ENCODE data around the gene CHADL. TPM values are rescaled to one million over a fixed set of nuclear protein-coding genes. Genes with fewer than 3 reads are reported as not detected.

Gene CHADL
- total and polyA plus RNA-seq, 2 experiments from 2014 or later = 1.8 to 3.3 TPM

DNA sequence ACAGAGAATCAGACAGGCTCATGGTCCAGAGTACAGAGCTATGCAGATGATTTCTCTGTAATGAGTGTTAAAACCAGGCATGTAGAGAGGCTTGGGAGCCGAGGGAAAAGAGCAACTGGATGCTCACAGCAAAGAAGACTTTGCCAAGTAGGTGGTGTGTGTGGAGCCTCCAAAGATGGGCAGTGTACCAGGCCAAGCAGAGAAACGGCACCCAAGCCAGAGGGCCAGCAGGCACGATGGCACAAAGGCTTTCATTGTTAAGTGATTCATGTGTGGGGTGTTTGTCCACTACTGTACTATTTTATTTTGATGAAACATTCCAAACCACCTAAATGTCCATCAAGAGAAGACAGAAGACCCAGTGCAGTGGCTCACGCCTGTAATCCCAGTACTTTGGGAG lies 34.1 kb upstream of the CHADL start:
- Histone ChIP-seq H3K27ac (no peak overlapping the region), H3K27me3 (no peaks in the 10 kb centered on the region), H3K4me1 (ENCODE audit: low read depth) (no peaks in the 10 kb centered on the region), H3K9me3 (ENCODE audit: low read depth) (no peaks in the 10 kb centered on the region), H3K36me3 (peaks cover 47% of the 10 kb centered on the region), H3K4me3 (no peak overlapping the region)
- no peak for DNase-seq (ENCODE audit: low read depth in 1 of 2, low spot score in 1 of 2)
- TF ChIP-seq, protein P1, sequence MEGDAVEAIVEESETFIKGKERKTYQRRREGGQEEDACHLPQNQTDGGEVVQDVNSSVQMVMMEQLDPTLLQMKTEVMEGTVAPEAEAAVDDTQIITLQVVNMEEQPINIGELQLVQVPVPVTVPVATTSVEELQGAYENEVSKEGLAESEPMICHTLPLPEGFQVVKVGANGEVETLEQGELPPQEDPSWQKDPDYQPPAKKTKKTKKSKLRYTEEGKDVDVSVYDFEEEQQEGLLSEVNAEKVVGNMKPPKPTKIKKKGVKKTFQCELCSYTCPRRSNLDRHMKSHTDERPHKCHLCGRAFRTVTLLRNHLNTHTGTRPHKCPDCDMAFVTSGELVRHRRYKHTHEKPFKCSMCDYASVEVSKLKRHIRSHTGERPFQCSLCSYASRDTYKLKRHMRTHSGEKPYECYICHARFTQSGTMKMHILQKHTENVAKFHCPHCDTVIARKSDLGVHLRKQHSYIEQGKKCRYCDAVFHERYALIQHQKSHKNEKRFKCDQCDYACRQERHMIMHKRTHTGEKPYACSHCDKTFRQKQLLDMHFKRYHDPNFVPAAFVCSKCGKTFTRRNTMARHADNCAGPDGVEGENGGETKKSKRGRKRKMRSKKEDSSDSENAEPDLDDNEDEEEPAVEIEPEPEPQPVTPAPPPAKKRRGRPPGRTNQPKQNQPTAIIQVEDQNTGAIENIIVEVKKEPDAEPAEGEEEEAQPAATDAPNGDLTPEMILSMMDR (IDR thresholded peaks at IDR 0.05; ENCODE audit: low read depth, low read length) = no peak

DNA sequence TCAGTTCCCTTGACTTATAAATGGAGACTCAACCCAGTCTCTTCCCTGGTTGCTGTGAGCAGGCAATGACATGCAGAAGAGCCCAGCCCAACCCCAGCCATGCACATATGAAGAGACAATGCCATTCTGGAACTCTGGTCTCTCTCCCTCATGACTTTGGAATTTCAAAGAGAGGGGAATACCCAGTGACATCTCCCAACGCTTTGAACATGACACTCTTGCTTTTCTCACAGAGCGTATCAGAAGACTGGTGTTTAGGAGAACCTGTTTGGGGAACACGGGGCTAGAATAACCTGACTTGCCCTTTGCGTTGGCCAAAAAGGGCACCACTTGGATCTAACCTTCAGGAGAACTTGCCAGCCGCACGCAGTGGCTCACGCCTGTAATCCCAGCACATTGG lies 32.4 kb upstream of the CHADL start:
- DNase-seq (ENCODE audit: low read depth in 1 of 2, low spot score in 1 of 2) = no peak
- TF ChIP-seq, protein P1 (IDR thresholded peaks at IDR 0.05; ENCODE audit: low read depth, low read length) = no peak
- H3K27me3 ChIP-seq = no peaks in the 10 kb centered on the region
- no peak overlapping the region for H3K27ac ChIP-seq
- no peaks in the 10 kb centered on the region for H3K4me1 ChIP-seq (ENCODE audit: low read depth)
- no peaks in the 10 kb centered on the region for H3K9me3 ChIP-seq (ENCODE audit: low read depth)
- no peak overlapping the region for H3K4me3 ChIP-seq
- peaks cover 53% of the 10 kb centered on the region for H3K36me3 ChIP-seq

DNA sequence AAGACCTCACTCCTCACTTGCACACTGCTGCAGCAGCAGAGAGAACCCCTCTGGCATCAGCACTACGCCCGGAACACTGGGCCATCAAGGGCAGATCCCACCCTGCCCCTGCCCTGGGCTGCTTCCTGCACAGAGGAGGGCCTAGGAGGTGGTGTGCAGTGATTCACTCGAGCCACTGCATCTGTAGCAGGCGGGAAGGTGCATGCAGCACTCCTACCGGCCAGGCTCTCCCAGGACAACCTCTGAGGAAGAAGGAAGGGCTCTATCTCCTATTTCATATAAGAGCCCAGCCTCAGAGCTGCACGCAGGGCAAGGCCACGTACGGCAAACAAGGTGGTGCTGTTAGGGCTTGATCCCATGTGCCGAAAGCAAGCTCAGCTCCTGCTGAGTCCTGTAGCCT lies 31.1 kb upstream of the CHADL start:
- no peaks in the 10 kb centered on the region for H3K4me1 ChIP-seq (ENCODE audit: low read depth)
- no peak overlapping the region for H3K4me3 ChIP-seq
- H3K36me3 ChIP-seq = peaks cover 55% of the 10 kb centered on the region
- no peak for DNase-seq (ENCODE audit: low read depth in 1 of 2, low spot score in 1 of 2)
- TF ChIP-seq, protein P1 (IDR thresholded peaks at IDR 0.05; ENCODE audit: low read depth, low read length) = no peak
- no peaks in the 10 kb centered on the region for H3K27me3 ChIP-seq
- H3K27ac ChIP-seq = no peak overlapping the region
- no peaks in the 10 kb centered on the region for H3K9me3 ChIP-seq (ENCODE audit: low read depth)

DNA sequence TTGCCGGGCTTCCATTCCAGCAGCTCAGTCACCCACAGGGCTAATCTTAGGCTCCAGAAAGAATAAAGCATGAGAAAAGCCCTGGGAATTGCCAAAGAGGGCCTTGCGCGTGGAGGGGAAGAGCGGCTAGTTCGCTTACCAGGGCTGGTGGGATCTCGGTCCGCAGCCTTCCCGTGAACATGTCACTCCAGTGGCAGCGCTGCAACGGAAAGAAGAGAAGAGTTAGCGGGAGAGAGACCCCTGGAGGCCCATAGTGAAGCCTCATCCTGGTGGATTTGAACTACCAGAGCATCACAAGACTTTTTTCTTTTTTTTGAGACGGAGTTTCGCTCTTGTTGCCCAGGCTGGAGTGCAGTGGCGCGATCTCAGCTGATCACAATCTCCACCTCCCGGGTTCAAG lies 27.2 kb upstream of the CHADL start:
- TF ChIP-seq, protein P1 (IDR thresholded peaks at IDR 0.05; ENCODE audit: low read depth, low read length) = no peak
- H3K4me3 ChIP-seq = no peak overlapping the region
- no peaks in the 10 kb centered on the region for H3K9me3 ChIP-seq (ENCODE audit: low read depth)
- no peak for DNase-seq (ENCODE audit: low read depth in 1 of 2, low spot score in 1 of 2)
- no peak overlapping the region for H3K27ac ChIP-seq
- H3K36me3 ChIP-seq = peaks cover 53% of the 10 kb centered on the region
- no peaks in the 10 kb centered on the region for H3K4me1 ChIP-seq (ENCODE audit: low read depth)
- H3K27me3 ChIP-seq = no peaks in the 10 kb centered on the region

DNA sequence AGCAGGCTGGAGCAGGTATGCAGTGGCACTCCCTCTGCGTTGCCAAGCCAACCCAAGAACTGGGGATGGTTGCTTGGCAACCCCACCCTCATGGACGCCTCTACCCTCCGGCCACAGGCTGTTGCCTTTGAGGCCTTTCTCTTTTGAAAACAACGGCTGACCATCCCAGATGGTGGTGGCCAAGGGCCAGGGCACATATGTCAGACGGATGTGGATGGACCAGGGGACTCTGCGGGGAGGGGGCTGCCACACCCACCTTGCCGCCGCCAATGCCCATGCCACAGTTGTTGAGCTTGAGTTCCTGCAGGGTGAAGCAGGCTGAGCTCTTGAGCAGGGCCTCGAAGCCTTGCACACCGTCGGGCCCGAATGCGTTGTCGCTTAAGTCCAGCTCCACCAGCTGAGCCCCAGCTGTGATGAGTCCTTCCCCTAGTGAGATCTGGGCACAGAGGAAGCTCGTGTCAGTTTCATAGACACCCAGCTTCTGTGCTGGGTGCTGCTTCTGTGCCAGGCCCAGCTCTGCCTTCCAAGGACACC lies 23.7 kb upstream of the CHADL start:
- Histone ChIP-seq H3K27ac (no peak overlapping the region), H3K36me3 (peaks cover 60% of the 10 kb centered on the region), H3K9me3 (ENCODE audit: low read depth) (no peaks in the 10 kb centered on the region), H3K4me1 (ENCODE audit: low read depth) (no peaks in the 10 kb centered on the region), H3K4me3 (no peak overlapping the region), H3K27me3 (no peaks in the 10 kb centered on the region)
- no peak for DNase-seq (ENCODE audit: low read depth in 1 of 2, low spot score in 1 of 2)
- TF ChIP-seq, protein P1 (IDR thresholded peaks at IDR 0.05; ENCODE audit: low read depth, low read length) = no peak

DNA sequence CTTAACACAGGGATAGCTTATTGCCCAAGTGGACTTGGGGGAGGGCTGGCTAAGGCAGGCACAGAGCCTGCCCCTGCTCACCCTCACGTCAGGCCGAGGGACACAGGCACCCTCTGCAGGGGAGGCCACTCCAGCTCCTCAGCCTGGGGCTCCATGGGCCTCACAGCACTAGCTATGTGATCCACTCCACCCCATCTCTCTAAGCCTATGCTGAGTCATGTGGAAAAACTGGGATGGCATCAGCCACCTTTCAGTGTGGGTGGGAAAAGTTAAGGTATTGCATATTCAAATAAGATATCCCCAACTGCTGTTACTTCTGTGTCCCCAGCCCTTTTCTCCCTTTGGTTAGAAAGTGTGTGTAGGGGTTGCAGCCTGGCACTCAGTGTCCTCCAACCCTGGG lies 23.0 kb upstream of the CHADL start:
- H3K27me3 ChIP-seq = no peaks in the 10 kb centered on the region
- TF ChIP-seq, protein P1 (IDR thresholded peaks at IDR 0.05; ENCODE audit: low read depth, low read length) = no peak
- peaks cover 56% of the 10 kb centered on the region for H3K36me3 ChIP-seq
- H3K4me3 ChIP-seq = no peak overlapping the region
- H3K9me3 ChIP-seq (ENCODE audit: low read depth) = no peaks in the 10 kb centered on the region
- H3K4me1 ChIP-seq (ENCODE audit: low read depth) = no peaks in the 10 kb centered on the region
- DNase-seq (ENCODE audit: low read depth in 1 of 2, low spot score in 1 of 2) = no peak
- no peak overlapping the region for H3K27ac ChIP-seq

All from cardiac muscle cell (in vitro differentiated cells and primary cell).